Adrenal gland (tissue), 5 donors: ENCODE results near the gene SLC27A3.

Experiments used
- POLR2A ChIP-seq, 2 donors: fragments of 450-650 bp; IDR thresholded peaks; one replicate each; pipeline ENCODE4 v1.6.1; 2017; ENCODE audit warnings: antibody characterized with exemption in 2 of 2, mild to moderate bottlenecking in 2 of 2, moderate library complexity in 1 of 2
- TF ChIP-seq, protein P1 (sequence below), 6 experiments: fragments of 450-650 bp in 4 of 6; fragments of 200-600 bp in 2 of 6; sonication (generic) in 1 of 6; IDR thresholded peaks; 1 replicate in 5 of 6; 2 replicates in 1 of 6; pipeline versions ENCODE4 v1.5.1 to v1.8.0; 2016 to 2021; ENCODE audit warnings: antibody characterized with exemption in 6 of 6, mild to moderate bottlenecking in 2 of 6, moderate library complexity in 1 of 6
- donor health status: DM: no; HTN: no; CAD: no.

DNA sequence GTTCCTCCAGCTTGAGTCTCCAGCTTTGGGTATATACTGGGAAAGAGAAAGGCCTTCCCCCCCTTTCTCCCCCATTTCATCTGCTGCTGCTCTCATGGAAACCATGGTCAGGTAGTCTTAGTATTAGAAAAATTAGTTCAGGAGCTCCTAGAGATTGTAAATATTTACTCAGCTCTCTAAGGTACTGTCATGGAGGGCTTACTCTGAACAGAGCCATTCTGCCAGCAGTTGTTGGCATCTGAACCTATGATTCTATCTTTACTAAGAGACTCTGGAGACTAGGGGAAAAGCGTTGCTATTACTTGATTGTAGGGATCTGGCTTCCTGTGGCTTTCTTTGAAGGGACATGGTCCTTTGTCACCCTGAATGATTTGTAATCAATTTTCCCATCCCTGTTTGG lies 41.2 kb upstream of the SLC27A3 start:
- TF ChIP-seq, protein P1, sequence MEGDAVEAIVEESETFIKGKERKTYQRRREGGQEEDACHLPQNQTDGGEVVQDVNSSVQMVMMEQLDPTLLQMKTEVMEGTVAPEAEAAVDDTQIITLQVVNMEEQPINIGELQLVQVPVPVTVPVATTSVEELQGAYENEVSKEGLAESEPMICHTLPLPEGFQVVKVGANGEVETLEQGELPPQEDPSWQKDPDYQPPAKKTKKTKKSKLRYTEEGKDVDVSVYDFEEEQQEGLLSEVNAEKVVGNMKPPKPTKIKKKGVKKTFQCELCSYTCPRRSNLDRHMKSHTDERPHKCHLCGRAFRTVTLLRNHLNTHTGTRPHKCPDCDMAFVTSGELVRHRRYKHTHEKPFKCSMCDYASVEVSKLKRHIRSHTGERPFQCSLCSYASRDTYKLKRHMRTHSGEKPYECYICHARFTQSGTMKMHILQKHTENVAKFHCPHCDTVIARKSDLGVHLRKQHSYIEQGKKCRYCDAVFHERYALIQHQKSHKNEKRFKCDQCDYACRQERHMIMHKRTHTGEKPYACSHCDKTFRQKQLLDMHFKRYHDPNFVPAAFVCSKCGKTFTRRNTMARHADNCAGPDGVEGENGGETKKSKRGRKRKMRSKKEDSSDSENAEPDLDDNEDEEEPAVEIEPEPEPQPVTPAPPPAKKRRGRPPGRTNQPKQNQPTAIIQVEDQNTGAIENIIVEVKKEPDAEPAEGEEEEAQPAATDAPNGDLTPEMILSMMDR (IDR thresholded peaks at IDR 0.05) = no peak
- no peak for TF ChIP-seq POLR2A (IDR thresholded peaks at IDR 0.05)
